ENCODE data around the gene DEAF1. TPM values are rescaled to one million over a fixed set of nuclear protein-coding genes. Genes with fewer than 3 reads are reported as not detected.

The DEAF1 gene
- total RNA-seq, 4 donors from 2014 or later: 31.1 to 57.0 (median 39.6) TPM

DNA sequence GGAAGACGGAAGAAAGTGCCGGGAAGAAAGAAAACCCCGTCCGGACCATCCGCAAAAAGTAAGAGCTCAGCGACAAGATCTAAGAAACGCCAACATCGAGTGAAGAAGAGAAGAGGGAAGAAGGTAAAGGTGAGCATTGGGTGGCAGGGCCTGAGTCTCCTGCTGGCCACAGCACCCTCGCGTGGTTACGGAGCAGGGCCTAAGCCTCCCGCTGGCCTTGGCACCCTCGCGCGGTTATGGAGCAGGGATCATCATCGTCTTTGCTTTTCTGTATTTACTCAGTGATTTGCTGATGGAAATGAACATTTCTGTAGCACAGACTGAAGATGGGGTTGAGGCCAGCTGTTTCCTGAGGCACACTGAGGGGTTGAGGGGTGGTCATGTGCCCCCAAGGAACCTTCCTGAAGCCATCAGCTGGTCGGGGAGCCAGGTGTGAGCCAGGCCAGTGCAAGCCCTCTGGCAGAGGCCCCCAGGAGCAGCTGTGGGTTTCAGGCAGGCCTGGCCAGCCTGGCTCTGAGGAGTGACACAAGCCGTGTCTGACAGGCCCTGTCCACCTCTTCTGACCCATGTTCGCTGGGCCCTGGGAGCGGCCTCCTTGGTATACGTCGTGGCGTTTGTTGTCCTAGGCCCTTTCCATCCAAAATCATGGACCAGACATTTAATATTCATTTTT lies 93.3 kb downstream of the DEAF1 start:
- 91 to 97% methylated on average over 22 to 23 of the region's 23 CpGs for WGBS, 2 donors
- intact Hi-C loops (cut with DNase I; ENCODE audit: low total_unique reads): no loop called here
- DNase-seq (ENCODE audit: low spot score in 2 of 2): no peak
- no peak overlapping the region for H3K4me3 ChIP-seq (ENCODE audit: low read depth, poor library complexity, severe bottlenecking)
- TF ChIP-seq POLR2A (IDR thresholded peaks at IDR 0.05): no peak
- TF ChIP-seq, protein P1, sequence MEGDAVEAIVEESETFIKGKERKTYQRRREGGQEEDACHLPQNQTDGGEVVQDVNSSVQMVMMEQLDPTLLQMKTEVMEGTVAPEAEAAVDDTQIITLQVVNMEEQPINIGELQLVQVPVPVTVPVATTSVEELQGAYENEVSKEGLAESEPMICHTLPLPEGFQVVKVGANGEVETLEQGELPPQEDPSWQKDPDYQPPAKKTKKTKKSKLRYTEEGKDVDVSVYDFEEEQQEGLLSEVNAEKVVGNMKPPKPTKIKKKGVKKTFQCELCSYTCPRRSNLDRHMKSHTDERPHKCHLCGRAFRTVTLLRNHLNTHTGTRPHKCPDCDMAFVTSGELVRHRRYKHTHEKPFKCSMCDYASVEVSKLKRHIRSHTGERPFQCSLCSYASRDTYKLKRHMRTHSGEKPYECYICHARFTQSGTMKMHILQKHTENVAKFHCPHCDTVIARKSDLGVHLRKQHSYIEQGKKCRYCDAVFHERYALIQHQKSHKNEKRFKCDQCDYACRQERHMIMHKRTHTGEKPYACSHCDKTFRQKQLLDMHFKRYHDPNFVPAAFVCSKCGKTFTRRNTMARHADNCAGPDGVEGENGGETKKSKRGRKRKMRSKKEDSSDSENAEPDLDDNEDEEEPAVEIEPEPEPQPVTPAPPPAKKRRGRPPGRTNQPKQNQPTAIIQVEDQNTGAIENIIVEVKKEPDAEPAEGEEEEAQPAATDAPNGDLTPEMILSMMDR (IDR thresholded peaks at IDR 0.05): no peak

DNA sequence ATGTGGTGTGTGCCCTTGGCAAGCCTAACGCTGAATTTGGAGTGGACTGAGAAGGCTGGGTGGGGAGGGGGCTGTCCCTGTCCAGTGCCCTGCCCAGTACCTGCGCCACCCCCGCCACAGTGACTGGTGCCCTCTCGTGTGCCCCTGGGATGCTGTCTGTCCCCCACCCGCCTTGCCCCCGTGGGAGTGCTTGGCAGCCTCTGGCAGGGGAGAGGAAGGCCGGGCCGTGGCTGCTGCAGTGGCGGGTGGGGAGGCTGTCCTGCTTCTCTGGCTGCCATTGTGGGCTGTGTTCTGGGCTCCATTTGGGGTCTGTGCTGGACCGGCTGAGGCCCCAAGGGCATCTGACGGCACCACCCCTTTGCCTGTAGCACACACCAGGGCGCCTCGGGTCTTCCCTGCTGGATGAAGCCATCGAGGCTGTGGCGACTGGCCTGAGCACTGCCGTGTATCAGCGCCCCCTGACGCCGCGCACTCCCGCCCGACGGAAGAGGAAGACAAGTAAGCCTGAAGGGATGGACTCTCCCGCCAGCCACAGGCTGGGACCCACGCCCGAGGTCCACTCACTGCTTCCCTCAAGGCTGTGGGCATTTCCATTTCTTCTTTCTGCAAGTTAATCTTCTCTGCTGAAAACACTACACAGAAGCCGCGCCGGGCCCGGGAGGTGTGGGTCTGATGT lies 96.9 kb downstream of the DEAF1 start:
- WGBS, 2 donors: 91 to 95% methylated on average over 28 to 30 of the region's 30 CpGs
- no peak overlapping the region for H3K4me3 ChIP-seq (ENCODE audit: low read depth, poor library complexity, severe bottlenecking)
- TF ChIP-seq, protein P1 (IDR thresholded peaks at IDR 0.05): no peak
- no peak for TF ChIP-seq POLR2A (IDR thresholded peaks at IDR 0.05)
- no peak for DNase-seq (ENCODE audit: low spot score in 2 of 2)
- intact Hi-C loops (cut with DNase I; ENCODE audit: low total_unique reads): no loop called here

DNA sequence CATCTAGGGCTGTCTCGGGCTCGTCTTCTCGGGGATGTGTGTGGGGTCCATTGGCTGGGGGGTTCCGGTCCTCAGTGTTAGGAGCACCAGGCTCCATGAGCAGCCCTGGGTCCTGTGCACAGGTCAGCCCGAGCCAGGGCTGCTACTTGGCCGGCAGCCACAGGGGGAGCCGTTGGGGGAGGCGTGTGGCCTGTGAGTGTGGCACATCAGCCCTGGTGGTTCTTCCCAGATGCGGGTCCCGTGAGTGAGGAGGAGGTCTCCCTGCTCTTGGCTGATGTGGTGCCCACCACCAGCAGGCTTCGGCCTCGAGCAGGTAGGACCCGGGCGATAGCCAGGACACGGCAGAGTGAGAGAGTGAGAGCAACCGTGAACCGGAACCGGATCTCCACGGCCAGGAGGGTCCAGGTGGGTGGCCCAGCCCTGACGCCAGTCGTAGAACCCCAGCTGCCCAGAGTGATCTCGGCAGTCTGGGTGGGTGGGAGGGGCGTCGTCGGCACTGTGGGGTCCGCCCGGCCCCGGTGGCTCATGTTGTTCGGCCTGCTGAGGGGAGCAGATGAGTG lies 97.8 kb downstream of the DEAF1 start:
- 83 to 90% methylated on average over 17 of the region's 29 CpGs for WGBS, 2 donors
- no peak overlapping the region for H3K4me3 ChIP-seq (ENCODE audit: low read depth, poor library complexity, severe bottlenecking)
- intact Hi-C loops (cut with DNase I; ENCODE audit: low total_unique reads): no loop called here
- no peak for TF ChIP-seq POLR2A (IDR thresholded peaks at IDR 0.05)
- TF ChIP-seq, protein P1 (IDR thresholded peaks at IDR 0.05): no peak
- DNase-seq (ENCODE audit: low spot score in 2 of 2): no peak

DNA sequence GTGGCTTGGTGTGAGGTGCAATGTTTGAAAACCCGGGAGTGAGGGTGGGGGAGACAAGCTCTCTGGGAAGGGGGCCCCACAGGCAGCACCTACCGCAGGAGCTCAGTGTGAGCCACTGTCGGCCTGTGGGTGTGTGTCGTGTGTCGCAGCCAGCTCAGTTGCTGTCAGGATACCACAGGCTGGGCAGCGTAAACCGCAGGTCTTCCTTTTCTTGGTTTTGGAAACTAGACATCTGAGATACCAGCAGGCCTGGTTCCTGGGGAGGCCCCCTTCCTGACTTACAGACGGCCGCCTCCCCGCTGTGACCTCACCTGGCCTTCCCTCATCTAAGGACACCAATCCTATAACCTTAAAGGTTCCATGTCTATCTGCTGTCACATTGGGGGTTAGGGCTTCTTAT lies 98.6 kb downstream of the DEAF1 start:
- 87 to 91% methylated on average over 10 of the region's 10 CpGs for WGBS, 2 donors
- DNase-seq (ENCODE audit: low spot score in 2 of 2): no peak
- intact Hi-C loops (cut with DNase I; ENCODE audit: low total_unique reads): no loop called here
- no peak overlapping the region for H3K4me3 ChIP-seq (ENCODE audit: low read depth, poor library complexity, severe bottlenecking)
- TF ChIP-seq POLR2A (IDR thresholded peaks at IDR 0.05): no peak
- TF ChIP-seq, protein P1 (IDR thresholded peaks at IDR 0.05): no peak

DNA sequence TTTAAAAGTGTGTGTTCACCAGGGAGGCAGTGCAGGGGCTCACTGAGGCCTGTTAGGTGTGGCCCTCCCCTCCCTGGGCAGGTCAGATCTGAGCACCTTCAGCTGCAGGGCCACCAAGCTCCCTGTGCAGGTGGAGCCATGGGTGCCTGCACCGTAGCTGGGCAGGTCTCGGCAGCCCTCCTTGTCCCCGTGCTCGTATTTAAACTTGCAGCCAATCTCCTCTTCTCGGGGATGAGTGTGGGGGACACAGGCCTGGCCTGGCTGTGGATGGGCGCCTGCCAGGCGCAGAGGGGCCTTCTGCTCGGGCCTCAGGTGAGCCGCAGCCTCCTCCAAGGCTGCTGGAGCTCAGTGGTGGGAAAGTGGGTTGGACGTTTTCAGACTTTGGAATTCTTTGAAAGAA lies 99.6 kb downstream of the DEAF1 start:
- 88 to 90% methylated on average over 10 of the region's 10 CpGs for WGBS, 2 donors
- DNase-seq (ENCODE audit: low spot score in 2 of 2): no peak
- no peak overlapping the region for H3K4me3 ChIP-seq (ENCODE audit: low read depth, poor library complexity, severe bottlenecking)
- intact Hi-C loops (cut with DNase I; ENCODE audit: low total_unique reads): no loop called here
- TF ChIP-seq, protein P1 (IDR thresholded peaks at IDR 0.05): no peak
- TF ChIP-seq POLR2A (IDR thresholded peaks at IDR 0.05): no peak

Other genes starting within 250 kb of the DEAF1 start
- gene PTDSS2, start 244.9 kb downstream of the DEAF1 start, total RNA-seq: 100 to 1,000 TPM in 1 of 4 donors, 10 to 100 TPM in 3; 35.0 to 108 (median 38.7) TPM
- gene RNH1, start 188.0 kb downstream of the DEAF1 start, total RNA-seq: 100 to 1,000 TPM; 419 to 465 (median 446) TPM
- gene HRAS, start 159.6 kb downstream of the DEAF1 start, total RNA-seq: 100 to 1,000 TPM in 3 of 4 donors, 10 to 100 TPM in 1; 98.5 to 196 (median 117) TPM
- gene LRRC56, start 157.7 kb downstream of the DEAF1 start, total RNA-seq: 1 to 10 TPM; 1.5 to 2.7 (median 1.8) TPM
- 10 to 100 TPM in 2 of 4 donors, 1 to 10 TPM in 2; 7.6 to 20.4 (median 11.2) TPM for gene LMNTD2, start 134.5 kb downstream of the DEAF1 start, total RNA-seq
- gene RASSF7, start 134.3 kb downstream of the DEAF1 start, total RNA-seq: 100 to 1,000 TPM in 3 of 4 donors, 10 to 100 TPM in 1; 99.7 to 174 (median 139) TPM
- 10 to 100 TPM; 30.0 to 55.2 (median 31.5) TPM for gene PHRF1, start 118.8 kb downstream of the DEAF1 start, total RNA-seq
- 10 to 100 TPM; 33.7 to 40.9 (median 36.6) TPM for gene IRF7, start 79.3 kb downstream of the DEAF1 start, total RNA-seq
- not detected for gene CDHR5, start 70.3 kb downstream of the DEAF1 start, total RNA-seq
- not detected for gene SCT, start 68.0 kb downstream of the DEAF1 start, total RNA-seq
- 1 to 10 TPM in 1 of 4 donors, under 1 TPM in 1, not detected in 2; 0.23 to 2.0 TPM for gene DRD4, start 58.0 kb downstream of the DEAF1 start, total RNA-seq
- 10 to 100 TPM; 28.9 to 70.9 (median 42.9) TPM for gene TMEM80, start 594 bp upstream of the DEAF1 start, total RNA-seq
- 100 to 1,000 TPM; 143 to 242 (median 164) TPM for gene EPS8L2, start 11.0 kb upstream of the DEAF1 start, total RNA-seq
- gene TALDO1, start 52.2 kb upstream of the DEAF1 start, total RNA-seq: 100 to 1,000 TPM; 167 to 249 (median 183) TPM
- gene GATD1, start 82.3 kb upstream of the DEAF1 start, total RNA-seq: 10 to 100 TPM; 30.9 to 52.4 (median 39.8) TPM
- gene CEND1, start 94.9 kb upstream of the DEAF1 start, total RNA-seq: not detected
- 10 to 100 TPM; 10.9 to 19.2 (median 14.8) TPM for gene SLC25A22, start 103.1 kb upstream of the DEAF1 start, total RNA-seq
- gene PIDD1, start 110.0 kb upstream of the DEAF1 start, total RNA-seq: 10 to 100 TPM; 16.4 to 44.3 (median 24.5) TPM
- 1,000 to 10,000 TPM in 1 of 4 donors, 100 to 1,000 TPM in 3; 479 to 1,471 (median 745) TPM for gene RPLP2, start 114.7 kb upstream of the DEAF1 start, total RNA-seq
- gene PNPLA2, start 123.7 kb upstream of the DEAF1 start, total RNA-seq: 10 to 100 TPM; 55.5 to 99.7 (median 72.4) TPM
- 10 to 100 TPM; 14.5 to 47.9 (median 32.3) TPM for gene CRACR2B, start 132.7 kb upstream of the DEAF1 start, total RNA-seq
- 100 to 1,000 TPM; 124 to 186 (median 157) TPM for gene CD151, start 137.7 kb upstream of the DEAF1 start, total RNA-seq
- 10 to 100 TPM; 39.1 to 61.2 (median 51.4) TPM for gene POLR2L, start 147.3 kb upstream of the DEAF1 start, total RNA-seq
- 10 to 100 TPM; 57.3 to 88.3 (median 70.7) TPM for gene TSPAN4, start 147.6 kb upstream of the DEAF1 start, total RNA-seq
- gene CHID1, start 215.6 kb upstream of the DEAF1 start, total RNA-seq: 10 to 100 TPM; 35.5 to 59.4 (median 50.7) TPM
- gene AP2A2, start 230.6 kb upstream of the DEAF1 start, total RNA-seq: 10 to 100 TPM; 33.6 to 76.6 (median 46.4) TPM

Measured in lower leg skin (tissue), 4 donors.